Spleen (tissue), 11 donors: ENCODE data around the gene TDG. TPM values are rescaled to one million over a fixed set of nuclear protein-coding genes. Genes with fewer than 3 reads are reported as not detected.
"Not testable (repeated sequence)": the region's sequence is repeated elsewhere in the genome, so short reads cannot be mapped to it uniquely, and the experiment has no call there.

Experiments used
- DNase-seq: peaks from one replicate; pipeline ENCODE4 v3.0.0-alpha.2; 2020
- H3K27ac ChIP-seq, 8 donors: fragments of 200-600 bp; sonication (generic) in 7 of 8; 1 replicate in 4 of 8; 2 replicates in 4 of 8; pipeline versions ENCODE4 v1.5.0 to v1.8.0; 2016 to 2021; ENCODE audit warnings: inconsistent platforms in 4 of 8, mild to moderate bottlenecking in 4 of 8, moderate library complexity in 1 of 8
- H3K27me3 ChIP-seq, 7 donors: fragments of 200-600 bp; sonication (generic) in 6 of 7; replicated peaks in 1 of 7; 1 replicate in 4 of 7; 2 replicates in 3 of 7; pipeline versions ENCODE4 v1.5.0 to v1.8.0; 2016 to 2021; ENCODE audit warnings: inconsistent platforms in 3 of 7, mild to moderate bottlenecking in 1 of 7
- H3K36me3 ChIP-seq, 6 donors: fragments of 200-600 bp; sonication (generic) in 5 of 6; 1 replicate in 4 of 6; 2 replicates in 2 of 6; pipeline versions ENCODE4 v1.5.0 to v1.8.0; 2016 to 2021; ENCODE audit warnings: inconsistent platforms in 2 of 6
- H3K4me1 ChIP-seq, 6 donors: fragments of 200-600 bp; sonication (generic) in 5 of 6; 1 replicate in 3 of 6; 2 replicates in 3 of 6; pipeline versions ENCODE4 v1.5.0 to v1.8.0; 2016 to 2021; ENCODE audit warnings: inconsistent platforms in 3 of 6
- H3K4me3 ChIP-seq, 8 donors: fragments of 200-600 bp; sonication (generic) in 7 of 8; 1 replicate in 4 of 8; 2 replicates in 4 of 8; pipeline versions ENCODE4 v1.5.0 to v1.8.0; 2016 to 2021; ENCODE audit warnings: inconsistent platforms in 4 of 8, mild to moderate bottlenecking in 4 of 8, moderate library complexity in 2 of 8
- H3K9me3 ChIP-seq, 8 donors: fragments of 200-600 bp; sonication (generic) in 7 of 8; 1 replicate in 4 of 8; 2 replicates in 4 of 8; pipeline versions ENCODE4 v1.5.0 to v1.8.0; 2016 to 2021; ENCODE audit warnings: inconsistent platforms in 4 of 8
- POLR2A ChIP-seq, 3 donors: fragments of 450-650 bp; IDR thresholded peaks; one replicate each; pipeline ENCODE4 v1.5.1; 2017; ENCODE audit warnings: antibody characterized with exemption in 3 of 3, mild to moderate bottlenecking in 1 of 3
- POLR2AphosphoS5 ChIP-seq, 3 donors: sonication (generic); formaldehyde crosslinking; IDR thresholded peaks; one replicate each; pipeline ENCODE4 v1.5.1; 2017; ENCODE audit warnings: antibody characterized with exemption in 3 of 3
- WGBS, 5 donors: extraction: QIAGEN DNeasy Blood & Tissue Kit in 3 of 5; methylation state at CpG; one replicate each; pipeline versions ENCODE4 v1.1.5 to v1.1.7; 2013 to 2018; 5-methylcytosine and 5-hydroxymethylcytosine counted together
- intact Hi-C: fragments of 100-400 bp; cut with DNase I; formaldehyde crosslinking; loops from one replicate; pipeline ENCODE4 v1.15.0; 2023; ENCODE audit warnings: low total_unique reads
- polyA plus RNA-seq, 3 donors: library from polyadenylated mRNA; stranded (reverse); fragments of 200-250 nt; gene quantifications; one replicate each; pipeline ENCODE4 v1.2.1, GENCODE V29; 2013
- total RNA-seq, 7 donors: library from RNA; depleted of rRNA in 3 of 7; stranded (reverse); fragments of >200 nt in 3 of 7; fragmentation: NEBNext Ultra II Directional in 4 of 7; extraction: Animal tissue kit (Norgen Biotek cat#: 25700) in 4 of 7; gene quantifications; one replicate each; pipeline versions ENCODE4 v1.1.0 to v1.2.1, GENCODE V29; 2016 to 2021
- TF ChIP-seq, protein P1 (sequence below), 11 experiments: fragments of 200-600 bp in 7 of 11; fragments of 450-650 bp in 4 of 11; sonication (generic) in 4 of 11; IDR thresholded peaks in 8 of 11; conservative IDR thresholded peaks in 3 of 11; 1 replicate in 7 of 11; 2 replicates in 4 of 11; pipeline versions ENCODE4 v1.4.0 to v1.8.0; 2016 to 2021; ENCODE audit warnings: antibody characterized with exemption in 11 of 11, inconsistent platforms in 4 of 11, mild to moderate bottlenecking in 1 of 11
- donor health status: healthy with polysubstance abuse.
- donor health status: DM: no; HTN: no; CAD: no; lungs with moderate emphysema.
- donor health status: DM: no; HTN: no; CAD: no.
- donor health status: Bipolar disorder and iron deficiency.
- donor health status: healthy.
- donor health status: DM: no; HTN: no; CAD: no.
- donor health status: DM: yes; HTN: yes; CAD: no.

The TDG gene
- total and polyA plus RNA-seq, 10 donors = 11.0 to 38.2 (median 23.4) TPM

GRCh38 chr12:104024348-104024747 lies 58.7 kb downstream of the TDG start:
- intact Hi-C loops = no loop called here
- no peaks in the 10 kb centered on the region for H3K4me1 ChIP-seq
- H3K36me3 ChIP-seq = no peaks in the 10 kb centered on the region
- H3K9me3 ChIP-seq = peaks cover 0 to 12% (median 4%) of the 10 kb centered on the region in 8 donors
- no peak for DNase-seq
- TF ChIP-seq POLR2A (IDR thresholded peaks at IDR 0.05) (no peak), POLR2AphosphoS5 (IDR thresholded peaks at IDR 0.05) (no peak)
- TF ChIP-seq, protein P1, sequence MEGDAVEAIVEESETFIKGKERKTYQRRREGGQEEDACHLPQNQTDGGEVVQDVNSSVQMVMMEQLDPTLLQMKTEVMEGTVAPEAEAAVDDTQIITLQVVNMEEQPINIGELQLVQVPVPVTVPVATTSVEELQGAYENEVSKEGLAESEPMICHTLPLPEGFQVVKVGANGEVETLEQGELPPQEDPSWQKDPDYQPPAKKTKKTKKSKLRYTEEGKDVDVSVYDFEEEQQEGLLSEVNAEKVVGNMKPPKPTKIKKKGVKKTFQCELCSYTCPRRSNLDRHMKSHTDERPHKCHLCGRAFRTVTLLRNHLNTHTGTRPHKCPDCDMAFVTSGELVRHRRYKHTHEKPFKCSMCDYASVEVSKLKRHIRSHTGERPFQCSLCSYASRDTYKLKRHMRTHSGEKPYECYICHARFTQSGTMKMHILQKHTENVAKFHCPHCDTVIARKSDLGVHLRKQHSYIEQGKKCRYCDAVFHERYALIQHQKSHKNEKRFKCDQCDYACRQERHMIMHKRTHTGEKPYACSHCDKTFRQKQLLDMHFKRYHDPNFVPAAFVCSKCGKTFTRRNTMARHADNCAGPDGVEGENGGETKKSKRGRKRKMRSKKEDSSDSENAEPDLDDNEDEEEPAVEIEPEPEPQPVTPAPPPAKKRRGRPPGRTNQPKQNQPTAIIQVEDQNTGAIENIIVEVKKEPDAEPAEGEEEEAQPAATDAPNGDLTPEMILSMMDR (IDR thresholded peaks at IDR 0.05 in 8 of 11, conservative IDR thresholded peaks at IDR 0.05 in 3 of 11) = no peak
- H3K27me3 ChIP-seq = peaks cover 0 to 19% (median 0%) of the 10 kb centered on the region in 7 donors
- H3K27ac ChIP-seq = no peak overlapping the region
- 85 to 94% (median 92%) methylated on average over 6 of the region's 6 CpGs for WGBS, 5 donors
- no peak overlapping the region for H3K4me3 ChIP-seq

DNA sequence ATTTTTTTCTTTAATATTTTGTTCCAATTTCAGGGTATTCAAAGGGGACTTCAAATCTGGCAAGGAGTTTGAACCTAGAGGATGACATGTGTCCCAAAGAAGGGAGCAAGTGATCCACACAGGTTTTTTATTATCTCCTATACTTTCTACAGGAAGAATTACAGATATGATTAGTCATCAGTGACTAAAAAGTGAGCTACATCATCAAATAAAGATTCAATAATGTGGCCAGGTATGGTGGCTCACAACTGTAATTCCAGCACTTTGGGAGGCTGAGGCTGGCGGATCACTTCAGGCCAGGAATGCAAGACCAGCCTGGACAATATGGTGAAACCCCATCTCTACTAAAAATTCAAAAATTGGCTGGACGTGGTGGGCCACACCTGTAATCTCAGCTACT lies 60.1 kb downstream of the TDG start:
- TF ChIP-seq POLR2A (IDR thresholded peaks at IDR 0.05) = no peak
- no peak for TF ChIP-seq POLR2AphosphoS5 (IDR thresholded peaks at IDR 0.05)
- TF ChIP-seq, protein P1 (IDR thresholded peaks at IDR 0.05 in 8 of 11, conservative IDR thresholded peaks at IDR 0.05 in 3 of 11) = no peak
- DNase-seq = no peak
- Histone ChIP-seq H3K27ac (no peak overlapping the region), H3K36me3 (no peaks in the 10 kb centered on the region), H3K4me3 (no peak overlapping the region), H3K27me3 (peaks cover 0 to 12% (median 0%) of the 10 kb centered on the region in 7 donors), H3K9me3 (peaks cover 0 to 12% (median 4%) of the 10 kb centered on the region in 8 donors), H3K4me1 (no peaks in the 10 kb centered on the region)
- intact Hi-C loops = no loop called here
- 89 to 100% (median 93%) methylated on average over 2 of the region's 2 CpGs for WGBS, 5 donors

GRCh38 chr12:104026841-104027599 lies 61.3 kb downstream of the TDG start:
- intact Hi-C loops = no loop called here
- TF ChIP-seq POLR2AphosphoS5 (IDR thresholded peaks at IDR 0.05) = no peak
- no peak for TF ChIP-seq POLR2A (IDR thresholded peaks at IDR 0.05)
- TF ChIP-seq, protein P1 (IDR thresholded peaks at IDR 0.05 in 8 of 11, conservative IDR thresholded peaks at IDR 0.05 in 3 of 11) = no peak
- H3K27ac ChIP-seq = no peak overlapping the region
- no peak for DNase-seq
- 53 to 64% (median 60%) methylated on average over 5 of the region's 5 CpGs for WGBS, 5 donors
- peaks cover 0 to 5% (median 0%) of the 10 kb centered on the region in 7 donors for H3K27me3 ChIP-seq
- no peaks in the 10 kb centered on the region for H3K36me3 ChIP-seq
- H3K4me1 ChIP-seq = no peaks in the 10 kb centered on the region
- H3K9me3 ChIP-seq = peaks cover 0 to 12% (median 4%) of the 10 kb centered on the region in 8 donors
- no peak overlapping the region for H3K4me3 ChIP-seq

DNA sequence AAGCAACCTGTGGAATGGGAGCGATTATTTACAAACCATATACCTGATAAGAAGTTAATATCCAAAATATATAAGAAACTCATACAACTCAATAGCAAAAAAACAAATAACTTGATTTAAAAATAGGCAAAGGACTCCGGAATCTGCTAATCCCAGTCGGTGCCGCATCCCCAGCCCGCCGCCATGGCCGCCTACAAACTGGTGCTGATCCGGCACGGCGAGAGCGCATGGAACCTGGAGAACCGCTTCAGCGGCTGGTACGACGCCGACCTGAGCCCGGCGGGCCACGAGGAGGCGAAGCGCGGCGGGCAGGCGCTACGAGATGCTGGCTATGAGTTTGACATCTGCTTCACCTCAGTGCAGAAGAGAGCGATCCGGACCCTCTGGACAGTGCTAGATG lies 64.9 kb downstream of the TDG start:
- H3K27ac ChIP-seq, H3K36me3 ChIP-seq, H3K4me3 ChIP-seq, H3K4me1 ChIP-seq, H3K9me3 ChIP-seq, DNase-seq, intact Hi-C loops: not testable (repeated sequence)
- H3K27me3 ChIP-seq = peaks cover 0 to 14% (median 5%) of the 10 kb centered on the region in 7 donors
- WGBS, 5 donors = 92 to 96% (median 94%) methylated on average over 7 to 24 of the region's 27 CpGs

- H3K4me3 ChIP-seq, H3K9me3 ChIP-seq, intact Hi-C loops, H3K27ac ChIP-seq, H3K36me3 ChIP-seq, H3K4me1 ChIP-seq, DNase-seq: not testable (repeated sequence)
- 79 to 94% (median 90%) methylated on average over 2 of the region's 2 CpGs for WGBS, 5 donors
- peaks cover 0 to 10% (median 5%) of the 10 kb centered on the region in 7 donors for H3K27me3 ChIP-seq
These were observed 70.5 kb downstream of the TDG start for GRCh38 chr12:104036143-104036542.
